ENCODE measurements around the gene ELANE.
A peak's percentile ranks its signal among the peaks of the same experiment; 100 is the strongest.

ELANE gene

DNA sequence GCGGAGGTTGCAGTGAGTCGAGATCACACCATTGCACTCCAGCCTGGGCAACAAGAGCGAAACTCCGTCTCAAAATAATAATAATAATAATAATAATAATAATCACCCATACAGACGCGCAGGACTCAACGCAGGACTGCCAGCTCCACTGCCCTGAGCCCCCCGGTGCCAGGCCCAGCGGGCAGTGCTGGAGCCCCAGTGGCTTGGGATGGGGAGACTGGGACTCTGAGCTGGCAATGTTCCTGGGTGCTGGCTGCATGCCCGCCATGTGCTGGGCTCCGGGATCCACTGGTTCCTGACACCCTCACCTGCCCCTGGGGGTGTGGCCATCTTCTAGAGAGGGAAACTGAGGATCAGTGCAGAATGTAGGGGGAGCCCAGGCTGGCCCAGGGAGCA, 24.8 kb upstream of the ELANE start:
- DNase-seq (ENCODE audit: low read depth in 1 of 2, low spot score in 1 of 2) = no peak
- H3K4me3 ChIP-seq (replicated peaks; ENCODE audit: insufficient read depth, low read length) = peak overlapping the region; percentile 63
- TF ChIP-seq GABPA (IDR thresholded peaks at IDR 0.05; ENCODE audit: low read depth) (no peak), SPI1 (IDR thresholded peaks at IDR 0.05; ENCODE audit: borderline replicate concordance, low read depth) (no peak), POLR2AphosphoS5 (IDR thresholded peaks at IDR 0.05; ENCODE audit: low read depth) (no peak)
- TF ChIP-seq, protein P1, sequence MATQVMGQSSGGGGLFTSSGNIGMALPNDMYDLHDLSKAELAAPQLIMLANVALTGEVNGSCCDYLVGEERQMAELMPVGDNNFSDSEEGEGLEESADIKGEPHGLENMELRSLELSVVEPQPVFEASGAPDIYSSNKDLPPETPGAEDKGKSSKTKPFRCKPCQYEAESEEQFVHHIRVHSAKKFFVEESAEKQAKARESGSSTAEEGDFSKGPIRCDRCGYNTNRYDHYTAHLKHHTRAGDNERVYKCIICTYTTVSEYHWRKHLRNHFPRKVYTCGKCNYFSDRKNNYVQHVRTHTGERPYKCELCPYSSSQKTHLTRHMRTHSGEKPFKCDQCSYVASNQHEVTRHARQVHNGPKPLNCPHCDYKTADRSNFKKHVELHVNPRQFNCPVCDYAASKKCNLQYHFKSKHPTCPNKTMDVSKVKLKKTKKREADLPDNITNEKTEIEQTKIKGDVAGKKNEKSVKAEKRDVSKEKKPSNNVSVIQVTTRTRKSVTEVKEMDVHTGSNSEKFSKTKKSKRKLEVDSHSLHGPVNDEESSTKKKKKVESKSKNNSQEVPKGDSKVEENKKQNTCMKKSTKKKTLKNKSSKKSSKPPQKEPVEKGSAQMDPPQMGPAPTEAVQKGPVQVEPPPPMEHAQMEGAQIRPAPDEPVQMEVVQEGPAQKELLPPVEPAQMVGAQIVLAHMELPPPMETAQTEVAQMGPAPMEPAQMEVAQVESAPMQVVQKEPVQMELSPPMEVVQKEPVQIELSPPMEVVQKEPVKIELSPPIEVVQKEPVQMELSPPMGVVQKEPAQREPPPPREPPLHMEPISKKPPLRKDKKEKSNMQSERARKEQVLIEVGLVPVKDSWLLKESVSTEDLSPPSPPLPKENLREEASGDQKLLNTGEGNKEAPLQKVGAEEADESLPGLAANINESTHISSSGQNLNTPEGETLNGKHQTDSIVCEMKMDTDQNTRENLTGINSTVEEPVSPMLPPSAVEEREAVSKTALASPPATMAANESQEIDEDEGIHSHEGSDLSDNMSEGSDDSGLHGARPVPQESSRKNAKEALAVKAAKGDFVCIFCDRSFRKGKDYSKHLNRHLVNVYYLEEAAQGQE (IDR thresholded peaks at IDR 0.05; ENCODE audit: insufficient replicate concordance, low read depth) = no peak
- TF ChIP-seq, protein P2, sequence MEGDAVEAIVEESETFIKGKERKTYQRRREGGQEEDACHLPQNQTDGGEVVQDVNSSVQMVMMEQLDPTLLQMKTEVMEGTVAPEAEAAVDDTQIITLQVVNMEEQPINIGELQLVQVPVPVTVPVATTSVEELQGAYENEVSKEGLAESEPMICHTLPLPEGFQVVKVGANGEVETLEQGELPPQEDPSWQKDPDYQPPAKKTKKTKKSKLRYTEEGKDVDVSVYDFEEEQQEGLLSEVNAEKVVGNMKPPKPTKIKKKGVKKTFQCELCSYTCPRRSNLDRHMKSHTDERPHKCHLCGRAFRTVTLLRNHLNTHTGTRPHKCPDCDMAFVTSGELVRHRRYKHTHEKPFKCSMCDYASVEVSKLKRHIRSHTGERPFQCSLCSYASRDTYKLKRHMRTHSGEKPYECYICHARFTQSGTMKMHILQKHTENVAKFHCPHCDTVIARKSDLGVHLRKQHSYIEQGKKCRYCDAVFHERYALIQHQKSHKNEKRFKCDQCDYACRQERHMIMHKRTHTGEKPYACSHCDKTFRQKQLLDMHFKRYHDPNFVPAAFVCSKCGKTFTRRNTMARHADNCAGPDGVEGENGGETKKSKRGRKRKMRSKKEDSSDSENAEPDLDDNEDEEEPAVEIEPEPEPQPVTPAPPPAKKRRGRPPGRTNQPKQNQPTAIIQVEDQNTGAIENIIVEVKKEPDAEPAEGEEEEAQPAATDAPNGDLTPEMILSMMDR (IDR thresholded peaks at IDR 0.05; ENCODE audit: insufficient read depth, low read length) = no peak
- H3K27ac ChIP-seq (replicated peaks) = peak overlapping the region; percentile 98
- H3K27me3 ChIP-seq (ENCODE audit: insufficient read depth, poor library complexity, severe bottlenecking) = no peaks in the 10 kb centered on the region

DNA sequence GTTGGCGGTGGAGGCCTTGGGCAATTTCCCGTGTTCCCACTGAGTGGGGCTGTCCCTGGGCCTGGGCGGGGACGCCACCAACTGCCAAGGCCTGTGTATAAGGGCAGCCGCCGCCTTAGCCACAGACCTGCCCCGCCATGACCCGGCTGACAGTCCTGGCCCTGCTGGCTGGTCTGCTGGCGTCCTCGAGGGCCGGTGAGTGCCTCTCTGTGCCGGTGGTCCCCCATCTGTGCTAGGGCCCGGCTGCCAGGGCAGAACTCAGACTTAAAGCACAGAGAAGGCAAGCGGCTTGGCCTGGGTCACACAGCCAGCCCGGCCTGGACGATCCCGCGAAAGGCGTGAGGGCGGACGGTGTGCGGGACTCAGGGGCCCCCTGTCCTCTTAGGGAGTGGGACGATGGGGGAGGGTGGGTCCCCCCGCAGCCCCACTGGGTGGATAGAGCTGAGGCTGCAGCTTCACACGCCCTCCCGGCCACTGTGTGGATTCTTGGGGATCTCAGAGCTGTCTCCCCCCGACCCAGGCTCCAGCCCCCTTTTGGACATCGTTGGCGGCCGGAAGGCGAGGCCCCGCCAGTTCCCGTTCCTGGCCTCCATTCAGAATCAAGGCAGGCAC, 24.3 kb upstream of the ELANE start, which contains the start of gene AZU1:
Gene AZU1, plus strand, starts transcription at position 128 of the 612 bp plus-strand sequence. Its CDS starts 10 bp downstream, at position 138.
- TF ChIP-seq, protein P2 (IDR thresholded peaks at IDR 0.05; ENCODE audit: insufficient read depth, low read length) = no peak
- TF ChIP-seq SPI1 (IDR thresholded peaks at IDR 0.05; ENCODE audit: borderline replicate concordance, low read depth) (peak; percentile 42; the same call in 1 of the 2 replicates), POLR2AphosphoS5 (IDR thresholded peaks at IDR 0.05; ENCODE audit: low read depth) (peak; percentile 98), GABPA (IDR thresholded peaks at IDR 0.05; ENCODE audit: low read depth) (no peak)
- TF ChIP-seq, protein P1 (IDR thresholded peaks at IDR 0.05; ENCODE audit: insufficient replicate concordance, low read depth) = peak; percentile 61
- Histone ChIP-seq H3K27ac (replicated peaks) (peak within 1 kb of the TSS; percentile 98), H3K27me3 (ENCODE audit: insufficient read depth, poor library complexity, severe bottlenecking) (no peaks in the 10 kb centered on the region), H3K4me3 (replicated peaks; ENCODE audit: insufficient read depth, low read length) (peak within 1 kb of the TSS; percentile 63)
- peak; percentile 89 to 90 for DNase-seq (ENCODE audit: low read depth in 1 of 2, low spot score in 1 of 2)

DNA sequence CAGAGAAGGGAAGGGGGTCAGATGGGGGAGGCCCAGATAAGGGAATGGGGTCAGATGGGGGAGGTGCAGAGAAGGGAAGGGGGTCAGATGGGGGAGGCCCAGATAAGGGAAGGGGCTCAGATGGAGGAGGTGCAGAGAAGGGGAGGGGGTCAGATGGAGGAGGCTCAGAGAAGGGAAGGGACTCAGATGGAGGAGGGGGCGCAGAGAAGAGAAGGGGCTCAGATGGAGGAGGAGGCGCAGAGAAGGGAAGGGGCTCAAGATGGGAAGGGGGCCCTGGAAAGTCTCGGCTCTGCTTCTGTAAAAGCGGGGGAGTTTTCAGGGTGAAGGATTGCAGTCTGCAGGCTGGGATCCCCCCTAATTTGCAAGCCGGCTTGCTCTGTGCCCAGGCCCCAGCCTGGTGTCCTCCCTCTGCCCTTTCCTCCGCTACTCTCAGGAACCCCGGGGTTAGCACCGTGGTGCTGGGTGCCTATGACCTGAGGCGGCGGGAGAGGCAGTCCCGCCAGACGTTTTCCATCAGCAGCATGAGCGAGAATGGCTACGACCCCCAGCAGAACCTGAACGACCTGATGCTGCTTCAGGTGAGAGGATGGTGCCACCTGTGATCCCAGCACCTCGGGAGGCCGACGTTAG, 22.9 kb upstream of the ELANE start:
- H3K27ac ChIP-seq (replicated peaks) = peak overlapping the region; percentile 65
- DNase-seq (ENCODE audit: low read depth in 1 of 2, low spot score in 1 of 2) = no peak
- TF ChIP-seq POLR2AphosphoS5 (IDR thresholded peaks at IDR 0.05; ENCODE audit: low read depth) (no peak; the same call in 1 of the 2 replicates), SPI1 (IDR thresholded peaks at IDR 0.05; ENCODE audit: borderline replicate concordance, low read depth) (no peak), GABPA (IDR thresholded peaks at IDR 0.05; ENCODE audit: low read depth) (no peak)
- TF ChIP-seq, protein P1 (IDR thresholded peaks at IDR 0.05; ENCODE audit: insufficient replicate concordance, low read depth) = no peak
- TF ChIP-seq, protein P2 (IDR thresholded peaks at IDR 0.05; ENCODE audit: insufficient read depth, low read length) = no peak
- peak overlapping the region; percentile 63 for H3K4me3 ChIP-seq (replicated peaks; ENCODE audit: insufficient read depth, low read length)
- H3K27me3 ChIP-seq (ENCODE audit: insufficient read depth, poor library complexity, severe bottlenecking) = no peaks in the 10 kb centered on the region
